Stimulated activated naive B cell treated with anti-CD40 and anti-IgM and Interleukin-4, amounts not matched to agents 10 μg/mL and 1 μg/mL and 100 μg/mL, for 72 hours (primary cell): ENCODE measurements around the gene ZP3.
"Not testable (repeated sequence)": the region's sequence is repeated elsewhere in the genome, so short reads cannot be mapped to it uniquely, and the experiment has no call there.

Source experiments
- ATAC-seq, 2 donors: fragments of 150-1000 bp; cut with Tn5 transposase; replicated peaks; 2 replicates each; pipeline ENCODE4 v1.10.0; 2021; ENCODE audit warnings: moderate library complexity in 1 of 2
- DNase-seq: peaks from one replicate; pipeline ENCODE4 v3.0.0; 2021
- H3K27ac Mint-ChIP-seq: one replicate; pipeline ENCODE4 v1.8.0; 2022; ENCODE audit warnings: mild to moderate bottlenecking, mixed read lengths
- H3K27me3 Mint-ChIP-seq, 2 donors: one replicate each; pipeline ENCODE4 v1.8.0; 2022; ENCODE audit warnings: mixed read lengths in 2 of 2
- H3K36me3 Mint-ChIP-seq, 2 donors: one replicate each; pipeline ENCODE4 v1.8.0; 2022; ENCODE audit warnings: mixed read lengths in 2 of 2, mild to moderate bottlenecking in 1 of 2
- H3K4me1 Mint-ChIP-seq, 2 donors: one replicate each; pipeline ENCODE4 v1.8.0; 2022; ENCODE audit warnings: mixed read lengths in 2 of 2, mild to moderate bottlenecking in 1 of 2
- H3K4me3 Mint-ChIP-seq, 2 donors: one replicate each; pipeline ENCODE4 v1.8.0; 2022; ENCODE audit warnings: mild to moderate bottlenecking in 2 of 2, mixed read lengths in 2 of 2, moderate library complexity in 1 of 2
- H3K9me3 Mint-ChIP-seq, 2 donors: one replicate each; pipeline ENCODE4 v1.8.0; 2022; ENCODE audit warnings: mixed read lengths in 2 of 2, mild to moderate bottlenecking in 1 of 2

ZP3 gene

DNA sequence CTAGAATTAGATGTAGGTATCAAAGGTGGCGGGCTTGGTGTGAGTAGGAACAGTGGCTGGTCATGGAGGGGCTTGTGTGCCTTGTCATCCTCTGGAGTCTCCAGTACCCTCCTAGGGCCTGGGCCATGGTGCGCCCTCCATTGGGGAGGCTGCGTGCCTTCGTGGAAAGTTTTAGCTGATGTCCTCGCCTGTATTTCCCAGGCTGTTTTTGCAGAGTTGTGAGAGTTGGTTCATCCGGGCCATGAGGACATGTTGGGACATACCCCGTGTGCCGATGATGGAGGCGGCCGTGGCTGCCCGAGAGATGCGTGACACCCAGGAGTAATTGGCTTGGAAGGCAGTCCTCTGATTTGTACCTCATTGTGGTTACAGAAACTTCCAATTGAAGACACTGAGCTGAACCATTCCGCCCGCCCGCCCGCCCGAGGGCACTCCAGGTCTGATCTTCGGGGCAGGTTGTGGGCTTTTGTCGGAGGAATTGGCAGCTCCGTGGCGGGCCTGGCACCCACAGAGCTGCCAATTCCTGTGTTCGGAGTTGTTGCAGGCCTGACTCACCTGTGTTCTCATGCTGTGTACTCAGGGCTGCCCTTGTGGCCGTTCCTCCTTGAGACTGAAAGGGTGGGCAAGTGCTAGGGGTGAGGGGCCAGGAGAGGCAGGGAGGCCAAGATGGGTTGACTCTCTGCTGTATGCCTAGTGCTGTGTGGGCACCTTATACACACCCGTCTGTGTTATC, 52.2 kb downstream of the ZP3 start:
- H3K36me3 Mint-ChIP-seq, ATAC-seq, H3K27ac Mint-ChIP-seq, H3K4me3 Mint-ChIP-seq, DNase-seq, H3K27me3 Mint-ChIP-seq, H3K4me1 Mint-ChIP-seq, H3K9me3 Mint-ChIP-seq: not testable (repeated sequence)

DNA sequence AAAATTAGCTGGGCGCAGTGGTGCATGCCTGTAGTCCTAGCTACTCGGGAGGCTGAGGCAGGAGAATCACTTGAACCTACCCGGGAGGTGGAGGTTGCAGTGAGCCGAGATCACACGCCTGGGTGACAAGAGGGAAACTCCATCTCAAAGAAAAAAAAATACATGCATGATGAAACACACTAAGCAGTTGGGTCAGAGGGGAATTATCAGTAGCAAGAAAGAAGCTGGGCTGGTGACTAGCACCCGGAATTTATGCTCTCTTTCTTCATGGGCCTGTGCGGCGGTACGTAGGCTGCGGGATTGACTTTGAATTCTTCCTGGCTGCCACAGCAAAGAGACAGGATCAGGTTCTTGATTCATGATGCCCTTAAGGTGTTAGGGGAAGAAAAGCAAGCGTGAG, 54.9 kb downstream of the ZP3 start:
- H3K4me3 Mint-ChIP-seq, H3K27me3 Mint-ChIP-seq, DNase-seq, H3K4me1 Mint-ChIP-seq, H3K9me3 Mint-ChIP-seq, H3K27ac Mint-ChIP-seq: not testable (repeated sequence)
- ATAC-seq: peak in 1 of 2 donors; percentile 65
- peaks cover 13 to 15% of the 10 kb centered on the region in 2 donors for H3K36me3 Mint-ChIP-seq

DNA sequence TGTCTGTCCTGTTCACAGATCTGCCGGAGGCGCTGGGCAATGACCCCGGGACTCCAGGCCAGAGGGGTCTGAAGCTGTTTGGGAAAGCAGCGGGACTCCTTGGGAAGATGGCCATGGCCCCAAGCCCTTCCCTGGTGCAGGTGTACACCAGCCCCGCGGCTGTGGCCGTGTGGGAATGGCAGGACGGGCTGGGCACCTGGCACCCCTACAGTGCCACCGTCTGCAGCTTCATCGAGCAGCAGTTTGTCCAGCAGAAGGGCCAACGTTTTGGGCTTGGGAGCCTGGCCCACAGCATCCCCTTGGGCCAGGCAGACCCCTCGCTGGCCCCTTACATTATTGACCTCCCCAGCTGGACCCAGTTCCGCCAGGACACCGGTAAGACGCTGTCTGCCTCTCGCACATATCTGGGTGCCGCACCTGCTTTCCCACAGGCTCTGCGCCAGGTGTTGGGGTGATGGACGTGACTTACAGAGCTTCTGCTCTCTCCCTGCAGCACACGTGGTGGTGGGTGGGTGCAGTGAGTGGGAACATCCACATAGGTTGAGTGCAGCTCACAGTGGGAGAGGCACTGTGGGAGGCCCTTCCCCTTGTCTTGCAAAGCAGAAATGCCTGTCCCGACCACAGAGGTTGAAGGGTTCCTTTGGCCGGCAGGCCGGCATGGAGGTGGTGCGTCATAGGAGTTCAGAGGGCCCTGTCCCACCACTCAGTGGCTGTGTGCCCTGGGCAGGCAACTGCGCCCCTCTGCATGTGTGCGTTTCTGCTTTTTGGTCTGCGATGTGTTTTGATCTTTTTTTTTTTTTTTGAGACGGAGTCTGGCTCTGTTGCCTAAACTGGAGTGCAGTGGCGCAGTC, 55.9 kb downstream of the ZP3 start:
- not testable (repeated sequence) for H3K9me3 Mint-ChIP-seq, H3K4me1 Mint-ChIP-seq, H3K27me3 Mint-ChIP-seq, DNase-seq, H3K27ac Mint-ChIP-seq, H3K4me3 Mint-ChIP-seq, ATAC-seq
- peaks cover 13 to 15% of the 10 kb centered on the region in 2 donors for H3K36me3 Mint-ChIP-seq

DNA sequence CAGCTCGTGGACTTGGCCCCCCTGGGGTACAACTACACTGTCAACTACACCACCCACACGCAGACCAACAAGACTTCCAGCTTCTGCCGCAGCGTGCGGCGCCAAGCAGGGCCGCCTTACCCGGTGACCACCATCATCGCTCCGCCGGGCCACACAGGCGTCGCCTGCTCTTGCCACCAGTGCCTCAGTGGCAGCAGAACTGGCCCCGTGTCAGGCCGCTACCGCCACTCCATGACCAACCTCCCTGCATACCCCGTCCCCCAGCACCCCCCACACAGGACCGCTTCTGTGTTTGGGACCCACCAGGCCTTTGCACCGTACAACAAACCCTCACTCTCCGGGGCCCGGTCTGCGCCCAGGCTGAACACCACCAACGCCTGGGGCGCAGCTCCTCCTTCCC, 57.9 kb downstream of the ZP3 start:
- not testable (repeated sequence) for H3K4me1 Mint-ChIP-seq, DNase-seq, H3K27me3 Mint-ChIP-seq, H3K4me3 Mint-ChIP-seq, ATAC-seq, H3K27ac Mint-ChIP-seq, H3K9me3 Mint-ChIP-seq
- peaks cover 11 to 15% of the 10 kb centered on the region in 2 donors for H3K36me3 Mint-ChIP-seq

DNA sequence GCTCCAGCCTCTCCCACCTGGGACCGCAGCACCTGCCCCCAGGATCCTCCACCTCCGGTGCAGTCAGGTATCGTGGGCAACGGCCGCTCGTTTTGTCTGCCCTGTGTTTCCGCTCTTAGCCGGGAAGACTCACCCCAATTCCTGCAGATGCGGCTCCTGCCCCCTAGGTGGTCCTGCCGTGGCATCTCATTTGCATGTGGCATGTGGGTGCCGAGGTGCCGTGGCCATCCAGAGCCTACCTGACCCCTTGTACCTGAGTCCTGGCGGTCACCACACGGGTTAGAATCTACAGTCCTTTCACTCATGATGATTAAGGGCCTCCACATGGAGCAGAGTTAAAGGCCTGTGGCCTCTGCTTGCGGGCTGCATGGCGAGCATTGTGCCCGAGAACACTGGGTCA, 58.3 kb downstream of the ZP3 start:
- Mint-ChIP-seq H3K27ac (peak overlapping the region; percentile 47), H3K36me3 (peaks cover 11 to 15% of the 10 kb centered on the region in 2 donors)
- not testable (repeated sequence) for H3K4me3 Mint-ChIP-seq, H3K9me3 Mint-ChIP-seq, H3K27me3 Mint-ChIP-seq, H3K4me1 Mint-ChIP-seq, DNase-seq, ATAC-seq

DNA sequence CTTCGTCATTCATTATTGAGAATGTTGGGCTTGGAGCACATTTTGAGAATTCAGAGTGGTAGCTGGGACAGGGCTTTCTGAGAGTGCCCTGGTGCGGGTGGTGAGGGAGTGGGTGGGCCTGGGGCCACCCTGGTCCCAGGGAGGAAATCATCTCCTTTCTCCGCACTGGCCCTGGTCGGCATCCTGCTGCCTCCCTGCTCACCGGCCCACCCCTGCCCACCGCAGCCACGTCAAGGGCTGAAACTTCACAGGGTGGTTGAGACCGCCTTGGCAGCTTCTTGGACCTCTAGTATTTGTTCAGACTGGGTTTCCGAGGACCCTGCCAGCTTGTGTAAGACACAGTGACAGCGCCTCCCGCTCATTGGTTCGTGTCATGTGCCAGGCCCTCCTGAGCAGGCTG, 59.7 kb downstream of the ZP3 start:
- DNase-seq, H3K9me3 Mint-ChIP-seq, H3K27ac Mint-ChIP-seq, H3K4me3 Mint-ChIP-seq, H3K27me3 Mint-ChIP-seq, H3K4me1 Mint-ChIP-seq, ATAC-seq: not testable (repeated sequence)
- H3K36me3 Mint-ChIP-seq: peaks cover 11 to 15% of the 10 kb centered on the region in 2 donors

DNA sequence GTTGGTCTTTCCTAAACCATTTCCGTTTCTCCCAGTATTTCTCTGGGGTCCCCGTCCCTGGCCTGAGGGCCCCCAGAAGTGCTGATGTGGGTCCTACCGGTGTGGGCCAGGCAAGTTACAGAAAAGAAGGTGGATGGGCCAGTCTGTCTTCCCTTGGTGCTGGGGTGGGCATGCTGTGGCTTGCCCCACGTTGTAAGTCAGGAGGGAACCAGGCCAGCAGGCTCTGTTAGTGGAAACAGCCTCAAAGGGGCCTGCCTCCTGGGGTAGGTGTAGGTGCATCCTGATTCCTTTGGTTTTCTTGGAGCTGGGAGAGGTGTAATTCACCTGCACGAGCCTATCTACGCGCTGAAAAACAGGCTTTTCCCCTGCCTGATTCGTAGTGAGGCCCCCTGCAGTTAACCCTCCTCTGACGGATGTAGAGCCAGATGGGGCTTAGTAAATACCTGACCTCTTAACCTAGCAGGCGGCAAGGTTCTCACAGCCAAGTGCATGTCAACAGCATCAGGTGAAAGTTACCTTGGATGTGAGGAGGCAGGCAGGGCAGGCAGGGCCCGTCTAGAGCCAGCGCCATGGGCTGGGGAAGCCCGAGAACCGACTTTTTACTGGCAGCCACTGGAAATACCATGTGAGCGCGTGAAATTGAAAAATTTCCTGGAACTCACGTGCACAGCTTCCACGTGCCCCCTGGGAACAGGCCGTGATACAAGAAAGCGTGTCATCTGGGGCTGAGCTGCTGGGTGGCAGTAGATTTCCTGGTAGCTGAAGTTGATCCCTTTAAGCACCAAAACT, 61.3 kb downstream of the ZP3 start:
- H3K9me3 Mint-ChIP-seq, H3K27me3 Mint-ChIP-seq, H3K27ac Mint-ChIP-seq, H3K4me1 Mint-ChIP-seq, DNase-seq, H3K4me3 Mint-ChIP-seq: not testable (repeated sequence)
- H3K36me3 Mint-ChIP-seq: peaks cover 11 to 15% of the 10 kb centered on the region in 2 donors
- ATAC-seq: peak; percentile 14 to 20

DNA sequence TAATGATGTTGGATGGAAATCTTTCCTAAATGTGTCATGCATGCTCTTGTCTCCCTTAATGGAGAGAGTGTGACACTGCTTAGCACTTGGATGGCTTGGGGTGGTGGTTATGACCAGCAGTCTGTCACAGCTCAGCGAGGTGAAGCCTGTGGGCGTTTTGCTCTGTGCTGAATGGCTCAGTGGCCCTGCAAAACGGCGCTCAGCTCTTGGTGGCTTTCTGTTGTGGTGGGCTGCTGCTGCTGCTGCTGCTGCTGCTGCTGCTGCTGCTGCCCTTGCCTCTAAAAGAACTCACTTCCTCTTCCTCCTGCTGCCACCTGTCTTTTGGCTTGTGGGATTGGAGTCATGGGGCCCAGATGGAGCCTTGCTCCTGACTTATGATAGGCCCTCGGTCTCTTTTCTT, 61.9 kb downstream of the ZP3 start:
- H3K4me3 Mint-ChIP-seq, H3K4me1 Mint-ChIP-seq, H3K27me3 Mint-ChIP-seq, H3K9me3 Mint-ChIP-seq: not testable (repeated sequence)
- H3K27ac Mint-ChIP-seq: peak overlapping the region; percentile 83
- H3K36me3 Mint-ChIP-seq: peaks cover 11 to 15% of the 10 kb centered on the region in 2 donors
- peak; percentile 65 for DNase-seq
- peak; percentile 99 for ATAC-seq

DNA sequence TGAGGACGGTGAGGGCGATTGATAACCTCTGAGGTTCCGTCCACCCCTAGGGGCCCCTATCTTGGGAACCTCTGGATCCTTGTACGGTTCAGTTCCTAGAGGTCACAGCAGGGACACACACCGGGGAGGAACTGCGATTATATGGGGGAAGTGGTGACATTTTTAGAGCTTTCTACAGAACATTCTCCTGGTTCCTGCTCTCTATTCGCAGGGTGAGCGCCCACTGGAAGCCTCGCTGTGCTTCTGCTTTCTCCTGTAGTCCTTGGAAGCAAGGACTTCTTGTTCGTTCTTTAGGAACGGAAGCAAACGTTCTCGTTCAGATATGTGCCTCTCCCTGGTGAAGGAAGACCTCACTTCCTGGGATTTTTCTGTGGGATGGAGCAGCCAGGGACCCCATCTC, 63.2 kb downstream of the ZP3 start:
- not testable (repeated sequence) for DNase-seq, H3K36me3 Mint-ChIP-seq, H3K4me1 Mint-ChIP-seq, H3K4me3 Mint-ChIP-seq, H3K27ac Mint-ChIP-seq, ATAC-seq, H3K27me3 Mint-ChIP-seq, H3K9me3 Mint-ChIP-seq
